CD4-positive, alpha-beta T cell treated with Interleukin-6 at 100 ng/mL for 8 hours (primary cell): ENCODE results near the gene CALM1.
A peak's percentile ranks its signal among the peaks of the same experiment; 100 is the strongest.

Source experiments
- DNase-seq: peaks from one replicate; pipeline ENCODE4 v3.0.0-alpha.2; 2020; ENCODE audit warnings: mixed read lengths, low spot score

Gene CALM1

DNA sequence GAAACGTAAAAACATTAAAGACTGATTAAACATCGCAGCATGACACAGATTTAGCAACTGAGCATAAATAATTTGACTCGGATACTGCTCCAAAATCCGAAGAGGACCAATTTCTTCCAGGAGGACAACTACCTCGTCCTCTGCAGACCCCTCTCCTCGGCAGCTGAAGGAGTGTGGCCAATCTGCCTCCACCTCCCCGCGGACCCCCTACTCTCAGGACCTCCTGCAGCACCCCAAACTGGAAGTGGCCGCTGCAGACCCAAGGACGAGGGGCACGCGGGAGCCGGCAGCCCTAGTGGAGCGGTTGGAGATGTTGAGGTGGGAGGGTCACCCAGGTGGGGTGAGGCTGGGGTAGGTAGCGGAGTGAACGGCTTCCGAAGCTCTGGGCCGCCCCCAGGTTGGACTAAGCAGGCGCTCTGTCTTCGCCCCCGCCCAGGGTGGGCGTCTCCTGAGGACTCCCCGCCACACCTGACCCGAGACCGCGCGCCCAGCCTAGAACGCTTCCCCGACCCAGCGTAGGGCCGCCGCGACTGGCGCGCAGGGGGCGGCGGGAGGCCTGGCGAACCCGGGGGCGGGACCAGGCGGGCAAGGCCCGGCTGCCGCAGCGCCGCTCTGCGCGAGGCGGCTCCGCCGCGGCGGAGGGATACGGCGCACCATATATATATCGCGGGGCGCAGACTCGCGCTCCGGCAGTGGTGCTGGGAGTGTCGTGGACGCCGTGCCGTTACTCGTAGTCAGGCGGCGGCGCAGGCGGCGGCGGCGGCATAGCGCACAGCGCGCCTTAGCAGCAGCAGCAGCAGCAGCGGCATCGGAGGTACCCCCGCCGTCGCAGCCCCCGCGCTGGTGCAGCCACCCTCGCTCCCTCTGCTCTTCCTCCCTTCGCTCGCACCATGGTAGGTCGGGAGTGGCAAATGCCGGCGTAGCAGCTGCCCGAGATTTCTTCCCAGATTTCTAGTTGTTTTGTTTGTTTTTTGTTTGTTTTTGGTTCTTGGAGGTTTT lies at the start of gene CALM1:
Gene CALM1 (plus strand): TSS at position 689 of the 999 bp plus-strand sequence. CDS start 202 bp downstream, at position 891.
- DNase-seq, result peak; percentile 93

DNA sequence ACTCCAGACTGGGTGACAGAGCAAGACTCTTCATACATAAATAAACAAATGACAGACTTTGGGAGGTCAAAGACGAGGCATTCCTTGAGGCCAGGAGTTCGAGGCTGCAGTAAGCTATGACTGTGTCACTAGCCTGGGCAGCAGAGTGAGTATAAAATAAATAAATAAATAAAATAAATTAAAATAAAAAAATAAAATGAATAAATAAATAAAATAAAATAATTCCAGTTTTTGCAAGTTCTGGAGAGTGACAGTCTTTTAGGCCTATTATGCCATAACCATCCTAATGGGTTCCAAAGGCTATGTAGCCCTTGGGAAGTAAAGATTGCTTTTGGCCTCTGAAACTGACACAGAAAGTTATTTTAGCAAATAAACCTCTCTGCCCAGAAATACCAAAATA lies 48.6 kb upstream of the CALM1 start:
- DNase-seq, result no peak

DNA sequence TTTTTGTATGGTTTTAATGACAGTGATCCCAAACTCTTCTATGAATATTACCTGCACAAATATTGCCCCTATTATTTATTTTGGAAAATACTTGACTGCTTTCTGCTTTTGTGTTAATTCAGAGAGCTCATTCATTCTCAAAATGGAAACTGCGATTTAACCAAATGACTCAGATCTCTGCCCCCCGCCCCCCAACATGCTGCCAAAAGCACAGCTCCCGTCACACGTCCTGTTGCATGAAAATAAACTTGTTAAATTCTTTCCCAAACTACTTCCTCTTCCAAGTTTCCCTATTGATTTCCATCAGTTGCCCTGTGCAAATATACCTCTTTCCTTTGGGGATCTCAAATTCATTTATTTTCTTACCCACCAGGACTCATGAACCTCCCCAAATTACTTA lies 47.1 kb upstream of the CALM1 start:
- no peak for DNase-seq

DNA sequence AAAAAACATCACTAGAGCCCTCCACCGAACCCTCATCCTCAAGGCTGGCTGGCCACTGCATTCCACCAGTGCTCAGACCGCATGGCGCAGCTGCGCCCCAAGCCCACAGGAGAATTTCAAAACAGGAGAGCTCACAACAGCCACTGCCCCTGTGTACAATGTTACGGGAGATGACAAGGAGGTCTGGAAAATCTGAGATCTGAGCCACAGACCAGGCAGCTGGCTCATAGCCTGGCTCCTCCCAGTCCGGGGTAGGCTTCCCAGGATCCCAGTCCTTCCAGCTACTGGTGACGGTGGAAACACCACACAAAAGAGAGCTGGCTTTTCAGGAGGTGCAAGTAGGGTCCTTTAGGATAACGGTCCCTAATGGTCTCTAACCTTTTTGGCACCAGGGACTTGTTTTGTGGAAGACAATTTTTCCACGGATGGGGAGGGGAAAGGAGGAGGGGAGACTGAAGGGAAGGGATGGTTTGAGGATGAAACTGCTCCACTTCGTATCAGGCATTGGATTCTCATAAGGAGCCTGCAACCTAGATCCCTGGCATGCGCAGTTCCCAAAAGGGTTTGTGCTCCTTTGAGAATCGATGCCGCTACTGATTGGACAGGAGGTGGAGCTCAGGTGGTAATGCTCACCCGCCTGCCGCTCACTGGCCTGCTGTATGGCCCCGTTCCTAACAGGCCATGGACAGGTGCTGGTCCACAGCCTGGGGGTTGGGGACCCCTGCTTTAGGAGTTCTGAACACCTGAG lies 42.1 kb upstream of the CALM1 start:
- DNase-seq, result no peak

DNA sequence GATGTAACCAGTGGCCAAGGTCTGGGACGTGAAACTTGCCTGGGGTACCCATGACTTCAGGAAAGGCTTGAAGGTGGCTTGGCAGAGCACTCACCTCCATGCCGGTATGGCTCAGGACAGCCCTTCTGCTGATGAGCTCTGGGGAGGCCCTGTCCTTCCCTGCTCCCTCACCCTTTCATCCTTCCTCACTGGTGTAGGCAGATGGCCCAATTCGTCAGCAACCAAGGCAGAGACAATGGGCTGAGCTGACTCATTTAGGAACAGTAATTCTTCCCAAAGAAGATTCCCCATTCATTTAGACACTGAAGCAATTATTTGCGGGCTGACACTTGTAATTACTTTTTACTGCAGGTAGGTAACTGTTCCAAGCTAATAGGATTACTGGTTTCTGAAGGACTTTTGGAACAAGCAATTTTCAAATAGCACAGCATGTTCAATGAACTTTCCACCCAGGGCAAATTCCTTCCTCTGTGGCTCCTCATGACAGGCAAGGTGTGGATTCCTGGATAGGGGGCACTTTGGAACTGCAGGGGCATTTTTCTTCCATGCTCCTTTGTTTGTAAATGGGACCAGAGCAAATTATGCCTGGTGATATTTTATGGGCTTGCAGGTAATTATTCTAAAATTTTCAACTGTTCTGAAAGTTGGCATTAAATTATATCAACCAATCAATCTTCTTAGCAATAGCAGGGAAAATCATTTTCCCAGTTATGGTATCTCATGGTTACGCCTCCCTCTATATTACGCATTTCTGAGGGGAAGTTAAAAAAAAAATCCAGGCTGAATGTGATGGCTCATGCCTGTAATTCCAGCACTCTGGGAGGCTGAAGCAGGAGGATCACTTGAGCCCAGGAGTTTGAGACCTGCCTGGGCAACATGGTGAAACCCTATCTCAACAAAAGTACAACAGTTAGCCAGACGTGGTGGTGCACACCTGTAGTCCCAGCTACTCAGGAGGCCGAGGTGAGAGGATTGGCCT lies 41.0 kb upstream of the CALM1 start:
- DNase-seq, result no peak

DNA sequence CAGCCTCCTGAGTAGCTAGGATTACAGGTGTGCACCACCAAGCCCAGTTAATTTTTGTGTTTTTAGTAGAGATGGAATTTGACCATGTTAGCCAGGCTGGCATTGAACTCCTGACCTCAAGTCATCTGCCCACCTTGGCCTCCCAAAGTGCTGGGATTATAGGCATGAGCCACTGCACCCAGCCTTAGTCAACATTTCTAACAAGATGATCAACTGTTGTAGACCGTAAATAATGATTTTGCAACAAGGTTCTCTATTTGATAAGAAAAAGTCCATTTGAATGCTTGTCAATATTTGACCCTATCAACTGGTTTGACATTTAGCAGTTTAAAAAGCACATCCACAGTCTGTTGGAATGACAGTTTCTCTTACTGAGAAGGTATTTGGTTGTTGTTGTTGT lies 39.9 kb upstream of the CALM1 start:
- DNase-seq, result no peak

DNA sequence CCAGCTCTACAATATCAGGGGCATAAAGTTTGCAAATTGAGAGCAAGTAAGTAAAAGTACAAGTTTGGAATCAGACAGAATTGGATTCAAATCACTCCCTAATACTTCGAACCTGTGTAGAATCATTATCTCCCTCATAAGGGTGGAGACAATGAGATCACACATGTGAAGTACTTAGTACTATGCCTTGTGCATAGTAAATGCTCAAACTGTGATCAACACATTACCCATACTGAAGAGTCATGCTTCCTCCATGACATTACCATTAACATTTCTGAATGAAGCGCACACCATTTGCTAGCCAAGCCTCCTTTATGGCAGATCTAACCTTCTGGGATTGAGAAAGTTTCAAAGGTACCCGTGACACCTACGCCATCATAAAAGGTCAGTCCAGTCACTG lies 38.5 kb upstream of the CALM1 start:
- no peak for DNase-seq

DNA sequence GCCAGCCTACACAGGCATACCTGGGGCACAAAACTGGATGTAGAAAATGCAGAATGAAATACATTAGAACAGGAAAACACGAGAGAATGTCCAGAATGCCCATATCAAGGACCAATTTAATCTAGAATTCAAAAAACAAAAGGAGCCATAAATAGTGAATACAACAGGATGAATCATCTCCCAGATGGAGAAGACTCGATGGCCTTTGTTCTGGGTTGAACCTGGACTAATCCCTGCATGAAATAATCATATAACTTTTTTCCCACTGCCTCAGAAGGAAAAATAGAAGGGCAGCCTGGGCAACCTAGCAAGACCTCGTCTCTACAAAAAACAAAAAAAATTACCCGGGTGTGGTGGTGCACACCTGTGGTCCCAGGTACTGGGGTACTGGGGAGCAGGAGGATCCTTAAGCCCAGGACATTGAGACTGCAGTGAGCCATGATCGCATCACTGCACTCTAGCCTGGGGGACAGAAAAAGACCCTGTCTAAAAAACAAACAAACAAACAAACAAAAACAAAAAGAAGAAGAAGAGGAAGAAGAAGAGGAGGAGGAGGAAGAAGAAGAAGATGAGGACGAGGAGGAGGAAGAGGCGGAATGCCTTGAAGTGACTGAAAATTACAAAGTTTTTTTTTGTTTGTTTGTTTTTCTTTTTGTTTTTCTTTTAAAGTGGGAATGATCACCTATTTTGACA lies 34.8 kb upstream of the CALM1 start:
- no peak for DNase-seq

DNA sequence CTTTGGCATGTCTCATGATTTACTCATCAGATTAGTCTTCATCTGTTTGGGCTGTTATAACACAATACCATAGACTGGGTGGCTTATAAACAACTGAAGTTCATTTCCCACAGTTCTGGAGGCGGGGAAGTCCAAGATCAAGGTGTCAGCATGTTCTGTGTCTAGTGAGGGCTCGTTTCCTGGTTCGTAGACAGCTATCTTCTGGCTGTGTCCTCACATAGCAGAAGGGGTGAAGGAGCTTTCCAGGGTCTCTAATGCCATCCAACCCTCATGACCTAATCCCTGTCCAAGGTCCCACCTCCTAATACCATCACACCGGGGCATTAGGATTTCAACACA lies 34.3 kb upstream of the CALM1 start:
- DNase-seq, result no peak

DNA sequence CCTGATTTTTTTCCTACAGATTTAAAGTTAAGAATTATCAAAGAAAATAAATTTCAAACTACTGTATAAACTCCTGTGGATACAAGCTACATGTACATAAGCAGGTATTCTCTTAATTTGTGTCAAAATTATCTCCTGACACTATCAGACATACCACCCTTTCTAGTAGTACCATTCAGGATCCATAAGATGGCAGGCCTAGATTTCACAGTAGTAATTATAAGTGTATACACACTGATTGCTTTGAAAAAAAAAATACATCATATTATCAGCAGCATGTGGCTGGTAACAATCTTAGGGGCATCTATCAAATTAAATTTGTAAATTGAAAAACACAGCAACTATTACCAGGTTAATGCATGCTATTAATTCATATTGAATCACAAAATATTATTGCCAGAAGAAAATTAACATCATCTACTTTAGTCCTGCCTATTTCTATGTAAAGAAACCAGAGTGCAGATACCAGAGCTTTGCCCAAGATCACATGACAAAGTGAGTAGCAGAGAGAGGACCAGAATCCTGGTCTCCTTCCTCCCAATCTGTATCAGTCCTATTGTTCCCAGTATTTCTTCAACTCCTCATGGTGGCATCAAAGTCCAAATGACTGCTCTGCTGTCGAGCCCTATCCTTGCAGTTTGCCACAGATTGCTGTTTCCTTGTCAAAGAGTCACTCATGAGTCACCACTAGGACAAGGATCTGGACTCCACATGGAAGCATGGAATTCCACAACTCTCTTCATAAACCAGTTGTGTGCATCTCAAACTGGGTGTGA lies 27.7 kb upstream of the CALM1 start:
- DNase-seq, result peak; percentile 29

DNA sequence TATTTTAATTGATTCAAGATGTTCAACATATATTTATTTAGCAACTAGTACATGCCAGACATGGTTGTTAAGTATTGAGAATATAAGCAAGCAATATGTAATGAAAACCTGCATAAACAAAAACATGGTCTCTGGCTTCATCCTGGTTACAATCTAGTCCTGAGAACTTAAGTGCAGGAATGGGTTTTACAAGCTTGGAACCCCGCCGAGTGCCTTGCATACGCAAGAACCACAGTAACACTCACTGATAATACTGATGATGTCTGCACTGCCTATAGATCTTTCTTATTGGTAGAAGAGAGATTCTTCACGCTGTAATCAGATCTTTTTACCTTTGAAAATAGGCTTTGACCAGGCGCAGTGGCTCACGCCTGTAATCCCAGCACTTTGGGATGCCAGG lies 22.9 kb upstream of the CALM1 start:
- no peak for DNase-seq

DNA sequence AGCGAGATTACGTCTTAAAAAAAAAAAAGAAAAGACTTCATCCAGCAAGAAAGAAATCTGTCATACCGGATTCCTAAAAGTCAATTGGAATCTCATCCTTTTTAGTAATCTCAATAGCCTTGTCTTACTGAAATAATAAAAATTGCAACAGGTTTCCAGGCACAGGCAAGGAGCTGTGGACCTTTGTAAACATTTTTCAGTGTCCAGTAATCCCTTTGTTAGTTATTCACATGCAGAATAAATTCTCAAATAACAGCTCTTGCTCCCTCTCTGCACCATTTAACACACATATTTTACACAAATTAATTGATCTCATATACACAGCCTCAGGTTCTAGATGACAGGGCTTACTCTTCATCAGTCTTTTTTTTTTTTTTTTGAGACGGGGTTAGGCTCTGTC lies 22.0 kb upstream of the CALM1 start:
- DNase-seq, result no peak

DNA sequence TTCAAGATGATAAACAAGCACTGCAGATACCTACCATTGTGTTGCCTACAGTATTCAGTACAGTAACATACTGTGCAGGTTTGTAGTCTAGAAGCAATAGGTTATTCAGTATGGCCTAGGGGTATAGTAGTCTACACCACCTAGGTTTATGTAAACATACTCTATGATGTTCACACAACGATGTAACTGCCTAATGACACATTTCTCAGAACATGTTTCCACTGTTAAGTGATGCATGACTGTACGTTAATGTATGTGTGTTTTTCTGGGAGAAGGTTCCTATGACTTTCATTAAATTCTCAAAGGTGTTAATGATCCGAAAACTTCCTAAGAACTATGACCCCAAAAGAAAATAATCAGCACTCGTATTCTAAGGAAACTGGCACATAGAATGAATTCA lies 20.9 kb upstream of the CALM1 start:
- no peak for DNase-seq

DNA sequence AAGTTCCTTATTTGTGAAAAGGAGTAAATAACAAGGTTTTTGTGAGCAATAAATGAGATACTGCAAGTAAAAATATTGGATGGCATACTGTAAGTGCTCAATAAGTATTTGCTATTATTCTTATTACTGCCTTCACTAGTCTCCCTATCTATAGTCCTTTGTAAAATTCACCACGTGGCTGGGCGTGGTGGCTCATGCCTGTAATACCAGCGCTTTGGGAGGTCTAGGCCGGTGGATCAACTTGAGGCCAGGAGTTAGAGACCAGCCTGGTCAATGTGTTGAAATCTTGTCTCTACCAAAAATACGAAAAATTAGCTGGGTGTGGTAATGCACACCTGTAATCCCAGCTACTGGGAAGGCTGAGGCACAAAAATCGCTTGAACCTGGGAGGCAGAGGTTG lies 18.6 kb upstream of the CALM1 start:
- DNase-seq, result no peak

DNA sequence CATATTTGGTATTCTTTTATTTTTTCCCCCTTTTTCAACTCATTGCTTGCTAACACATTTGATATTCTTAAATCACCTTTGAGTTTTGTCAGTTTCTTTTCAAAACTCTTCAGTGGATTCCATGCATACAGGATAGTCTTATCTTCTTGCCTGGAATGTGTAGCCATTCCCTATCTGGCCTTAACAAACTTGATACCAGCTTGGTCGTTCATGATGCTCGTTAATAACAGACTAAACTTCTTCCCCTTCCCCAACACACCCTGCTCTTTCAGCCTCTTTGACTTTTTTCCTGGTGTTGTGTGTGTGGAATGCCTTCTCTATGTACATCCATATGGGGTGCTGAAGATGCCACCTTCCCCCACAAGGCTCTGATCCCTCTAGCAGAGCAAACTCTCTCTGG lies 17.7 kb upstream of the CALM1 start:
- no peak for DNase-seq

DNA sequence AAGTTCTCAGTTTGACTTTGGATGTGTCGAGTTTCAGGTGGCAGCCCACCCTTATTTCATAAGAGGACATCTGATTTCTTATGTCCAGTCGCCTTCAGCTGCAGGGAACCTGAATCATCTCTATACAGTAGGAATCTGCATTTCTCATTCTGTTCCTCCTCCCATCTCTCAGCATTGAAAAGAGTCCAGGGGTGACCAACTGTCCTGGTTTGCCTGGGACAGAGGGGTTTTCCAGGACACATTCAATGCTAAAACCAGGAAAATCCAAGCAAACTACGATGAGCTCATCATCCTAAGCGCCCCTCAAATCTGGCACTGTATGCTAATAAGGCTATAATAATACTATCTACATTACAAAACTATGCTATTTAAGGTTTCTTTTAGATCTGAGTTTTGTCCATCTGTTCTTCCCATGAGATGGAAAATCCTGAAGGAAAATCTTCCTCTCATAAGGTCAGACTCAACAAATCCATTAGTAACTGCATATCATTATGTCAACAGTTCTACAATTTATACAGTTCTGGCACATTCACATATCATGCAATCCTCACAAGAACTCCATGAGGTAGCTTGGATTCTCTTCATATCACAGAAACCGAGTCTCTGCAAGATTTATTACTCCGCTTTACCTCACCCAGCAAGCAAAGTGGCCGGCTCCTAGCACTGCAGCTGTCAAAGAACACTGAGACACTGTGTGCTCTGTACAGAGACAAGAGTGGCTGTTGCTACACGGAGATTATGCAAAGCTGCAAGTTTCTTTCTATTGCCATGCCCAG lies 15.6 kb upstream of the CALM1 start:
- no peak for DNase-seq

DNA sequence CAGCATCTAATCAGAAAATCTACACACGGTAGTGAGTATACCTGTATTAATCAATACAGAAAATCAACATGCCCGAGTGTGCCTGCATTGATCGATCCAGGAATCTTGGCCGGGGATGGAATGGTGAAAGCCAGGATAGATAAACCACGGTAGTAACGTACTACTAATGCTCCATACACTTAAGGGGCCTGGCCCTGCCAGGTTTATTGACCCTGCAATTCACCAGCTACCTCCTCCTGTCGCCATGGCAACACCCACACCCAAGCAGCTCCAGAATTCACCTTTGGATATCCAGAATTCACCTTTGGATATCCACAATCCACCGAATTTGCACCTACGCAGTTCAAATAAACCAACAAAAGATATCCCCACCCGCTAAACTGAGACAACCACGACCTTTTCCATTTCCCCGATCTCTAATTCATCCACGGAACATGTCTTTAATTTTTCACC lies 14.8 kb upstream of the CALM1 start:
- DNase-seq, result no peak

DNA sequence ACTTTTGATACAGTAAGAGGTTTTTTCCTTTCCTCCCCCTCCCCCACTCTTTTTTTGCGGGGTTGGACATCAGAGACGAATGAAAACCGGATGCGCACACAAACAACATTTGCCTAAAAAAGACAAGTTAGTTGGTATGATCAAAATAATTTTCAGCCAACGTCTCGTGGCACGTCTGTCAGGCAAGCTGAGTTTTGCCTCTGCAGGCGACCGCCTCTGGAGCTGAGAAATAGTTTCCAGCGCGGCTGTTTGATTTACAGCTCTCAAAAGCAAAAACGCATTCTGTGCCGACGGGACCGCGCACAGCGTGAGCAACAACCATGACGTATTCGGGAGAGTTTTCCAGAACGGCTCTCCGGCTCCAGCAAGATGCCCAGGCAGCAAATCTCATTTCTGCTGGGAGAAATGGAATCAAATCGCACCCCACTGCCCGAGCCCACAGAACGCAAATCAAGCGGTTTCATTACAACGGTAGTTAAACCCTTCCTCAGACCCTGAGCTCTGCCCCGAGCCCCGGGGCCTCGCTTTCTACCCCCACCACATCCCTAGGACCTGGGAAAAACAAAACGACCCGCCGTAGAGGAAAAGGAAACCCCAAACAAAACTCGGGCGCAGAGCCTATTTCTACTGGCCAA lies 14.2 kb upstream of the CALM1 start:
- peak; percentile 61 for DNase-seq

DNA sequence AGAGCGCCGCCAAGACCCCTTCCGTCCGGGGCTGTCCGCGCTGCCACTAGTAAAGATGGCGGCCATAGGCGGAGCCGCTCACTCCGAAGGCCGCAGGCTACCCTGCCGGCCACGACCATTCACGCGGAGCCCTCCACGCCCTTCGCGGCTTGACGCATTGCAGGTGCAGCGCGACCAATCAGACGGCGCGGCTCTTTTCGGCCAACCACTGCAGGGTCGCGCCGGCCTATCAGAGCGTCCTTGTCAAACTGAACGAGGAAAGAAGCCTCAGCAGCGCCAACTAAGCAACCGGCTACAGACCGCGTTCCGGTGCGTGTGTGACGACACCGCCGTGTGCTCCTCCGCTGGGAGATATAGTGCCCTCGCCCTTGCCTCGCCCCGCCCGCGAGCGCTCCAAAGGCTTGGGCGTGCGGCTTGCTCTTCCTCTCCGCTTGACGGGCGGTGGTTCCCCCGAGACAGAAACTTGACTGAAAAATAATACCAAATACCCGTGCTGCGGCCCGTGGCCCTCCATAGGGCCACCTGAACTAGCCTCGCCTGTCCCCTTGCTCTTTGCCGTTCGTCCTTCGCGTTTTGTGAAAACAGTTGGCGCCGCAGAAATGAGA lies 13.6 kb upstream of the CALM1 start:
- peak; percentile 98 for DNase-seq
